GM20000 (cell line): ENCODE results near the gene ASCC3.

Experiments used
- DNase-seq: peaks from one replicate; pipeline ENCODE4 v3.0.0; 2012; ENCODE audit warnings: low spot score
- CTCF ChIP-seq: IDR thresholded peaks from 2 replicates; pipeline ENCODE4 v1.5.1; 2012; ENCODE audit warnings: mild to moderate bottlenecking, control low read depth; ENCODE audit errors: extremely low read depth, missing control alignments

The ASCC3 gene

GRCh38 chr6:100719883-100720682 is 161.0 kb downstream of the ASCC3 start:
- no peak for DNase-seq
- no peak for TF ChIP-seq CTCF

GRCh38 chr6:100712997-100713396 is 168.1 kb downstream of the ASCC3 start:
- no peak for DNase-seq
- no peak for TF ChIP-seq CTCF

- DNase-seq = no peak
- no peak for TF ChIP-seq CTCF
These were observed 174.6 kb downstream of the ASCC3 start for GRCh38 chr6:100706491-100706890.

GRCh38 chr6:100704961-100705360 is 176.2 kb downstream of the ASCC3 start:
- DNase-seq = no peak
- no peak for TF ChIP-seq CTCF

- DNase-seq = no peak
- no peak for TF ChIP-seq CTCF
These were observed 179.4 kb downstream of the ASCC3 start for GRCh38 chr6:100701728-100702127.

GRCh38 chr6:100700009-100700408 is 181.1 kb downstream of the ASCC3 start:
- DNase-seq = no peak
- TF ChIP-seq CTCF = no peak

GRCh38 chr6:100695445-100695844 is 185.7 kb downstream of the ASCC3 start:
- no peak for TF ChIP-seq CTCF
- no peak for DNase-seq
